Measurements from ENCODE around the gene TMEFF2.
"Not testable (repeated sequence)": the region's sequence is repeated elsewhere in the genome, so short reads cannot be mapped to it uniquely, and the experiment has no call there.

The TMEFF2 gene

GRCh38 chr2:192130312-192130711 is 64.4 kb downstream of the TMEFF2 start:
- not testable (repeated sequence) for DNase-seq (ENCODE audit: low spot score)

GRCh38 chr2:192128655-192129054 is 66.1 kb downstream of the TMEFF2 start:
- no peak for DNase-seq (ENCODE audit: low spot score)

GRCh38 chr2:192127434-192127833 is 67.3 kb downstream of the TMEFF2 start:
- DNase-seq (ENCODE audit: low spot score), result no peak

- DNase-seq (ENCODE audit: low spot score), result no peak
Observed at GRCh38 chr2:192126912-192127311, 67.8 kb downstream of the TMEFF2 start.

- no peak for DNase-seq (ENCODE audit: low spot score)
Observed at GRCh38 chr2:192126426-192126825, 68.3 kb downstream of the TMEFF2 start.

- DNase-seq (ENCODE audit: low spot score), result no peak
Observed at GRCh38 chr2:192124571-192124970, 70.2 kb downstream of the TMEFF2 start.

DNA sequence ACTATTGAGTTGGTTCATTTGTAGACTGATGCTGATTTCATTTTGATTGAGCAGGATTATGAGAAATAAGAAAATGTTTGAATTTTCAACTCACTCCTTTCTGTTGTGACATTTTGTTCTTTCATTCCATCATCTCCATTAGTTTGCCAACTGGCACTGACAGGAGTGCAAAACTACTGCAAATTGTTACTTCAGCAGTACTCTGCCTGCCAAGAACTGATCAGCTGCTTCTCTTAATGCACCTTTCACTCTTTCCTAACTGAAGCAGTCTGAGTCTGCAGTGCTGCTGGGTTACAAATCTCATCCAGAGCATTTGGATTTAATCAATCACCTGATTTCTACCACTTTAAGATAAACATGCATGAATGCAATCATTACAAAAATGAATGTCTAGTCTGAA is 70.9 kb downstream of the TMEFF2 start:
- DNase-seq (ENCODE audit: low spot score), result no peak

DNA sequence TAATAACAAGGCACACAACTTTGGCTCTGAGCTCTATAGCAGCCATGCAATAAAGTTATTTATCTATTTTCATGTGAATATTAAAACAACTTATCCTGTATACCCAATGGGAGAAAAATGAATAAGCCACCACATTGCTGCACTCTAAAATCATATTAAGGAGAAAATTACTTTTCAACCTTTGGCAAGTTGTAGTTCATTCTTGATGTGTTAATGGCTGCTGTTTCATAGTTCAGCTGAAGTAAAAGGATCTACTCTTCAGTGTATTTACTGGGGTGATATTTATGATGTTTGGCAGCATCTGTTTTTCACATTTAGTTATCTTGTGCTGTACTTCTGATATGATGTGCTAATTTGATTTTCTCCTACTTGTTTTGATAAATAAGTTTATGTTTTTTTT is 71.8 kb downstream of the TMEFF2 start:
- no peak for DNase-seq (ENCODE audit: low spot score)

DNA sequence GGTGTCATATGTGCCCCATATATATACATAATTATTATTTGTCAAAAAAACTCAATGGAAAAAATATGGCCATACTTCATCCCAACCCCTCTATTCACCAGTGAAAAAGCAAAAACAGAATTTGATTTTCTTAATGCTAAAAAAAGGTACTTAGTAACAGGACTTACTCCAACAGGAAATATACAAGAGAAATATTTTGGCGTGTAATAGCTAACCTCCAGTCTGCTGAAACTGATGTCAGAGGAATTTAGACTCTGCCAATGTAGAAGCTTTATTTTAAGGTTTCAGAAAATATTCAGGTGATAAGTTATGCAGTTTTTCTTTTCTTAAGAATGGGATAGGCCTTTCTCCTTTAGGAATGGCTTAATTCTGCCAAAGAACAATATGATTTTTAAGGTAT is 72.6 kb downstream of the TMEFF2 start:
- DNase-seq (ENCODE audit: low spot score), result no peak

DNA sequence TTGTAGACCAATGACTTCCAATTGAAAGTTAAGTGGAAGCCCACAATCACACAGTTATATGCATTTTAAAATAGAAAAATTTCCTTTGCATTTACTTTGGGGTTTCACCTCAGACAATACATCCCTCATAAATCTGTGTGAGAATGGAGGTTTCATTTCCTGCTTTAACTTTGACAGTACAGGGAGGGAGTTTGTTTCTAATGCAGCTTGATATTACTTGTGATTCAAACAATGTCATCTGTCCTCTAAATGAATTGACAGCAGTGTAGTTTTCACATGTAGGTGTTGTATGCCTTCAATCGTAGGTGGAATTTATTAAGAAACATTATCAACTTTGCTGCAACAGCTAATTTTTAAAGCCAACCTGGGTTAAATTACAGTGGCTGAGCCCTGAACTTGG is 75.2 kb downstream of the TMEFF2 start:
- DNase-seq (ENCODE audit: low spot score), result no peak

- DNase-seq (ENCODE audit: low spot score), result no peak
Observed at GRCh38 chr2:192117705-192118104, 77.0 kb downstream of the TMEFF2 start.

- DNase-seq (ENCODE audit: low spot score), result not testable (repeated sequence)
Observed at GRCh38 chr2:192111536-192111935, 83.2 kb downstream of the TMEFF2 start.

DNA sequence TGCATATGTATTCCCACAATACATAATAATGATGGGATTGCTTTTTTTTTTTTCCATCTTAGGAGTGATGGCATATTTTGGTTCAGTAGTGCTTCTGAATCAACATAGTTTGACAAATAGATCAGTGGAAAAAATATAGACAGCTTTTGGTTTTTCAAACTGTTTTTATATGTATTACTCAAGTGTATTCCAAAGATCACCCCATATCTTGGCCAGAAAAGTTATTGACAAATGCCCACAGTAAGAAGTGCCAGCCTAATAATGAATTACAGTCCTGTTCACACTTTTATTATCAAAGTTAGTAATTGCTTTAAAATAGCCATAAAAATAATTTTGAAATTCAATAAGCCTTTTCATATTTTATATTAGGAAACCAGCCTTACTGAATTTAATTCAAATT is 95.0 kb downstream of the TMEFF2 start:
- no peak for DNase-seq (ENCODE audit: low spot score)

GRCh38 chr2:192098814-192099491 is 95.8 kb downstream of the TMEFF2 start:
- no peak for DNase-seq (ENCODE audit: low spot score)

DNA sequence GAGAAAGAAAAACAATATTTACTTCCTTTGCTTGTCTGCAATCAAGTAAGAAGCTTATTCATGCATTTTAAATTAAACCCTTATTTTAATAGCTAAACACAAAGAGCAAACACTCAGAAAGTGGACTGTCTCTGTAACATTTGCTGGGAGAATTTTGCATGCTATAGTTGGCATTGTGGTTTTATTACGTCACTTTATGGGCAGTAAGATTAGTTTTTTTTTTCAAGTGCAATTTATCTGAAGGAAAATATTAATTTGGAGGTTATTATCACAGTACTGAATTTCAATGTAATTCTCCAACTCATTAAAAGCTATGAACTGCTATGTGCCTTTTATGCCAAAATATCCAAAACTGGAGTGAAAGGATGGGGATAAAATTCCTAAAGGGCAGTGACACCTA is 103.3 kb downstream of the TMEFF2 start:
- DNase-seq (ENCODE audit: low spot score), result no peak

DNA sequence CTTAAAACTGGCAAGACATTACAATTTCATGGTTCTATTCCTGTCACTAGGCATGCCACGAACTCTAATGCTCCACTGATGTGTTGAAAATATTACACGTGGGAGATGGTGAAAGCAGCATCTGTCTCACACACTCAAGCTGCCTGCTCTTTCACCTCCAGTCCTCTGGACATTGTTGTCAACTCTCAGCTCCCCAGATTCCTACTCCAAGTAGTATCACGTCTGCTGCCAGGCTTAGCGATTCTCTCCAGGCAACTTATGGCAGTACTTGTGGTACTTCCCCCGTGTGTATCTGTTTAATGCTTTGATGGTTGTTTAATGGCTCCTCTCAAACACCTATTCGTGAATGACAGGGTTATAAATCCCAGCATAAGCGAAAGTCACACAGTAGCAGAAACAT is 103.8 kb downstream of the TMEFF2 start:
- DNase-seq (ENCODE audit: low spot score), result no peak

DNA sequence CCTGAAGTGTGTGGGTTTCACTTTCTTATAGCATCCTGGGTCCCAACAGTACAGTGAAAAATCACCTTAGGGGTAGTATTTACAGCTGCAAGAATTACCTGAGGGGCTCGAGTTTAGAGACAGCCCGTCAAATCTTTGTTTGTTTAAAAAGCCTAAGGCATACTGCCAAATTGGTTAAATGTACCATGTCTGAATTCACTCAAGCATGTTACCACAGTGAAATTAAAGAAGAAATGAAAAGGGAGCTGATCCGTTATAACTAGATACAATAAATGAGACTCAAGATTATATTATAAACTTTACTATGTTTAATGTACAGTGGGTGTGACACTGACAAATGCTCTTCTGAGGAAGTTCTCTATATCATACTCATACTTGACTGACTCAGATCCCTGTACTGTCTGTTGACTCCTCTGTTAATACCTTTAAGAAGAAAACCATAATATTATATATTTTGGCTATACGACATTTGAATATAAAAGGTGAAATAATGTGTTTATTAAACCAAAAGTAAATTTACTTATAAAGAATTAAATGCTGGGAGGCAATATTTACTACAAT is 107.3 kb downstream of the TMEFF2 start:
- DNase-seq (ENCODE audit: low spot score), result no peak

GRCh38 chr2:192082121-192082520 is 112.6 kb downstream of the TMEFF2 start:
- no peak for DNase-seq (ENCODE audit: low spot score)

GRCh38 chr2:192080096-192080495 is 114.6 kb downstream of the TMEFF2 start:
- not testable (repeated sequence) for DNase-seq (ENCODE audit: low spot score)

GRCh38 chr2:192073878-192074277 is 120.9 kb downstream of the TMEFF2 start:
- DNase-seq (ENCODE audit: low spot score), result no peak

- no peak for DNase-seq (ENCODE audit: low spot score)
Observed at GRCh38 chr2:192072778-192073177, 122.0 kb downstream of the TMEFF2 start.

DNA sequence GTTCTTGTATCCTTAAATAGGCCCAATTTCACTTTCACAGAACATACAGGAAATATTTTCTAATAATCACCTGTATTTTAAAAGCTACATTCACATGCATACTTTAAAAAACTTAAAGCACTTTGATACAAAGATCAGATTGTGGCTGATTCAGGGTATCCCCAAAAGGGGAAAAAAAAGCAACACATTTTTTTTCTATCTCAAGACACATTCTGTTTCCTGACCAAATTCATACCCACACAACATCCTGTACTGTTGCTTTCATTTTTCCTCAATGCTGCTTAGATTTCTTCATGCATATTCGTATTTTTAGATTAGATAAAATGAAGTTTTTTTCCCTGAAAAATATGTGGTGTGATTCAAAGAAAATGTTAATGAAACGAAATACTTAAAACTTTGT is 122.5 kb downstream of the TMEFF2 start:
- no peak for DNase-seq (ENCODE audit: low spot score)

- no peak for DNase-seq (ENCODE audit: low spot score)
Observed at GRCh38 chr2:192070099-192070498, 124.6 kb downstream of the TMEFF2 start.

DNA sequence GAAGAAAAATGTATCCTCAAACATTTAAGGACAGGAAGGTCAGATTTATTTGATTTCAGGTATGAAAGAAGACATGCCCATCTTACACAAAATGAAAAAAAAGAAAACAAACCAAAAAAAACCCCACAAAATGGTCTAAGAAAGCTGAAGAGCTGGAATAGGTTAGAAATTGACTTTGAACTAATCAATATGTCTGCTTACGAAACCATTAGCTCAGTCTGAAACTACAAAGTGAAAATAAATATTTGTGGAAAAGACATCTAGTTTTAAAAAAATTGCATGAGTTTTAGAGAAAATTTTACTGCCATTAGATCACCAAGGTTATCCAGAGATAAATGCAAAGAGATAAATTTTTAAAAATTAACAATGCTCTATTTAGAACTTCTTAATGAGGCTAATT is 125.3 kb downstream of the TMEFF2 start:
- no peak for DNase-seq (ENCODE audit: low spot score)
